B cell (primary cell): Measurements from ENCODE around the gene NOS1AP.

ENCODE experiments used
- EZH2 ChIP-seq: IDR thresholded peaks from 2 replicates; pipeline ENCODE4 v1.6.1; 2012; ENCODE audit warnings: borderline replicate concordance, low read depth, mild to moderate bottlenecking, moderate library complexity, low read length; ENCODE audit not compliant: insufficient read depth, poor library complexity, severe bottlenecking
- TF ChIP-seq, protein P1 (sequence below): fragments of 200-600 bp; IDR thresholded peaks from one replicate; pipeline ENCODE4 v1.8.0; 2022; ENCODE audit warnings: antibody characterized with exemption, mild to moderate bottlenecking

GRCh38 chr1:162353078-162353477 is 283.6 kb downstream of the NOS1AP start:
- TF ChIP-seq, protein P1, sequence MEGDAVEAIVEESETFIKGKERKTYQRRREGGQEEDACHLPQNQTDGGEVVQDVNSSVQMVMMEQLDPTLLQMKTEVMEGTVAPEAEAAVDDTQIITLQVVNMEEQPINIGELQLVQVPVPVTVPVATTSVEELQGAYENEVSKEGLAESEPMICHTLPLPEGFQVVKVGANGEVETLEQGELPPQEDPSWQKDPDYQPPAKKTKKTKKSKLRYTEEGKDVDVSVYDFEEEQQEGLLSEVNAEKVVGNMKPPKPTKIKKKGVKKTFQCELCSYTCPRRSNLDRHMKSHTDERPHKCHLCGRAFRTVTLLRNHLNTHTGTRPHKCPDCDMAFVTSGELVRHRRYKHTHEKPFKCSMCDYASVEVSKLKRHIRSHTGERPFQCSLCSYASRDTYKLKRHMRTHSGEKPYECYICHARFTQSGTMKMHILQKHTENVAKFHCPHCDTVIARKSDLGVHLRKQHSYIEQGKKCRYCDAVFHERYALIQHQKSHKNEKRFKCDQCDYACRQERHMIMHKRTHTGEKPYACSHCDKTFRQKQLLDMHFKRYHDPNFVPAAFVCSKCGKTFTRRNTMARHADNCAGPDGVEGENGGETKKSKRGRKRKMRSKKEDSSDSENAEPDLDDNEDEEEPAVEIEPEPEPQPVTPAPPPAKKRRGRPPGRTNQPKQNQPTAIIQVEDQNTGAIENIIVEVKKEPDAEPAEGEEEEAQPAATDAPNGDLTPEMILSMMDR, result no peak
- TF ChIP-seq EZH2, result no peak
